Measurements from ENCODE around the gene TMEM184A. TPM values are rescaled to one million over a fixed set of nuclear protein-coding genes. Genes with fewer than 3 reads are reported as not detected.

TMEM184A gene
- polyA plus RNA-seq (ENCODE audit: insufficient read length in 3 of 3): 1 to 10 TPM; 3.6 to 5.6 (median 4.7) TPM

DNA sequence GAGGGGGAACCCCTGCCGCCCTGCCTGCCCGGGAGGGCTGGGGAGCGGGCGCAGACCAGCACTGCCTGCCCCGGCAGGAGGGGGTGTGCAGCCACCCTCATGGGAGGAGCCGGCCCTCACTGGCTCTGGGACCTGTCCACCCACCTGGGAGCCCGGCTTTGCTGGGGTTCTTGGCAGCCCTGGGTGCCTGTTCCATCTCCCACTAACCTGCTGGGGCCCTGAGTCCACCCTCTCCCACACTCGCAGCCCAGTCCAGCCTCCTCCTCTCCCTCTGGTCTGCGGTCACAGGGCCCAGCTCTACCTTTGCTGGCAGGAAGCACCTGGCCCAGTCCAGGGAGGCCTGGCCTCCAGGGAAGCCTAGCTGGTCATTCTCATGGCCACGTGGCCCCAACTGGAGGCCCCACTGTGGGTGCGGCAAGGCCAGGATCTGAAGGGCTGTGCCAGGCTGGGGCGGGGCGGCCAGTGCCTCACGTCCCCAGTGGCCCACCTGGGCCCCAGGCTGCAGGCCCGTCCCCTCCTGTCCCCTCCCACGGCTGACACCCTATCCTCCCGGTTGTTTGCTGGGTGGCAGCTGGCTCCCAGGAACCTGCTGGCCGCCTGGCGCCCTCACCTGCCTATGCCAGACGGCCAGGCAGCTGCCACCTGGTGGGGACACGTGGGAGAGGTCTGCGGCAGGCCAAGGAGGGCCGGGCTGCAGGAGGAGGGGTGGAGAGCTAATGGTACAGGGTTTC, at the start of gene TMEM184A:
Gene TMEM184A, minus strand, starts transcription at position 393 of the 731 bp plus-strand sequence. CDS start 721 bp downstream, outside the sequence.
- DNase-seq (ENCODE audit: low read depth in 3 of 3, low spot score in 2 of 3): no peak

- DNase-seq (ENCODE audit: low read depth in 3 of 3, low spot score in 2 of 3): no peak
Measured at GRCh38 chr7:1604383-1604782, 48.4 kb upstream of the TMEM184A start.

DNA sequence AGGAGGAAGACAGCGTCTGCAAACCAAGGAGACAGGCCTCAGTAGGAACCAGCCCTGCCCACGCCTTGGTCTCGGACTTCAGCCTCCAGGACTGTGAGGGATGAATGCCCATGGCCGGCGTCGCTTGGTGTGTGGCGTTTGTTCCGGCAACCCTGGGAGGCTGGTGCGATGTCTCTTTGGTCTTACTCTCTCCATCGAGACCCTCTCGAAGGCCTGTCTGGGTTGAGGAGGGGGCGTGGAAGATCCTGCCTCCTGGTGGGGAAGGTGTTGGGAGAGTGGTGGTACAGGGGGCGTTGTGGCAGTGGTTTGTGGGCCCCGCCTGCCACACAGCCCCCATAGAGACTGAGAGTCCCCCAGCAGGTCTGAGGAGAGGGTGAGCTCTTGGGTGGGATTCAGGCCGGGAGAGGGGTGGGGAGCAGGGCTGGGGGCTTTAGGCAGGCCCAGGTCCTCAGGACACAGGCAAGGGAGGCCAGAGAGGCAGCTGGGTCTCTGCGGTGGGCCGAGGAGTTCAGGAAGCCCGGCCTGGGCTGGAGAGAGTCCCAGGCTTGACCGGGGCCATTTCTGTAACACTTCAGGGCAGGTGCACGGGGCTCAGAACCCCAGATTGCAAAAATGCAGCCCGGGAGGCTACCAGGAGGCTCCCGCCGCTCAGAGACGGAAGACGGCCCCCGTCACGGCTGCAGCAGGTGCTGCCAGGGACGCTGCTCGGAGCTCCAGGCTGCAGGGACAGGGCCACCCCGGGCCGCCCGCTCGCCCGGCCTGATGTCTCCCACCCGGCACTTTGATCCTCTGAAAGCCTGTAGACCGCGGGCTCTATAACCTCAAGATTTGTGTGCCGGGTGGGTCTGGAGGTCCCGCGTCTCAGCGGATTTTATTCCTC, 47.6 kb upstream of the TMEM184A start:
- DNase-seq (ENCODE audit: low read depth in 3 of 3, low spot score in 2 of 3): no peak

- no peak for DNase-seq (ENCODE audit: low read depth in 3 of 3, low spot score in 2 of 3)
Measured at GRCh38 chr7:1602386-1602785, 46.4 kb upstream of the TMEM184A start.

- no peak for DNase-seq (ENCODE audit: low read depth in 3 of 3, low spot score in 2 of 3)
Measured at GRCh38 chr7:1601956-1602355, 46.0 kb upstream of the TMEM184A start.

- no peak for DNase-seq (ENCODE audit: low read depth in 3 of 3, low spot score in 2 of 3)
Measured at GRCh38 chr7:1599640-1600395, 43.8 kb upstream of the TMEM184A start.

DNA sequence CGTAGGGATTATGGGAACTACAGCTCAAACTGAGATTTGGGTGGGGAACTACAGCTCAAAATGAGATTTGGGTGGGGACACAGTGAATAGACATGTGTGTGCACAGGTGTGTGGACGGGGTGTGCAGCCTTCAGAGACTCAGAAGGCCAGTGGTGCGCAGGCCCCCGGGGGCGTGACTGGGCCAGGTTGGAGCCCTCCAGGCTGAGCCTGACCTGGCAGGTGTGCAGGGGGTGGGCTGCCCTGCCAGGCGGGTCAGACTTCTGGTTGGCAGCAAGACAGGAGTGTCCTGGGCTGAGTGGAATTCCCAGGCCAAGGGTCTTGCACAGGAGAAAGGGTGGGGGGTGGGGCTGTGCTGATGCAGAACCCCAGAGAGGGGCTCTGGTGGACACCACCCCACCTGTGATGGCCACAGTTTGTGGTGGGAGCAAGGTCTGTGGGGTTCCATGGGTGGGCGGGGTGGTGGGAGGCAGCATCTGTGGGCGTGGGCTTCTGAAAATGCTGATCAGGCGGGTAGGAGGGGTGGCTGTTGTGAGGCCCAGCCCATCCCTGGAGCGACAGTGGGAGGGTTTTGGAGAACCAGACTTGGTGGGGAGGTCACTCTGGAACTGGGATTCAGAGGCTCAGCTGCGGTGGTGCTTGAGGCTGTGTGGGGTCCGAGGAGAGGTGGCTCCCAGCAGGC, 43.1 kb upstream of the TMEM184A start:
- no peak for DNase-seq (ENCODE audit: low read depth in 3 of 3, low spot score in 2 of 3)

DNA sequence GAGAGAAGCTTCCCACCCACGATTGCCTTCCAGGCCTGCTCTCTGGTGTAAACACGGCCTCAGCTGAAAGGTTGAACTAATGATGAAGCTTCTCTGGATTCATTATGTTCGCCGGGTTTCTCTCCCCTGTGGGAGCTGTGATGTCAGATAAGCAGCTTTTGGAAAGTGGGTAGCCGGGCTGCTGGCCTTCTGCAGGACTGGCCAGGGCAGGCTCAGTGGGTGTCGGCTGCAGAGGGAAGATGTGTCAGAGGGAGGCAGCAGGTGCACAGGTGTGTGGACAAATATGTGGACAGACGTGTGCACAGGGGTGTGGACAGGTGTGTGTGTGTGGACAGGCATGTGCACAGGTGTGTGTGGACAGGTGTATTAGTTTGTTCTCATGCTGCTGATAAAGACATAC, 42.3 kb upstream of the TMEM184A start:
- no peak for DNase-seq (ENCODE audit: low read depth in 3 of 3, low spot score in 2 of 3)

- no peak for DNase-seq (ENCODE audit: low read depth in 3 of 3, low spot score in 2 of 3)
Measured at GRCh38 chr7:1597791-1598190, 41.8 kb upstream of the TMEM184A start.

DNA sequence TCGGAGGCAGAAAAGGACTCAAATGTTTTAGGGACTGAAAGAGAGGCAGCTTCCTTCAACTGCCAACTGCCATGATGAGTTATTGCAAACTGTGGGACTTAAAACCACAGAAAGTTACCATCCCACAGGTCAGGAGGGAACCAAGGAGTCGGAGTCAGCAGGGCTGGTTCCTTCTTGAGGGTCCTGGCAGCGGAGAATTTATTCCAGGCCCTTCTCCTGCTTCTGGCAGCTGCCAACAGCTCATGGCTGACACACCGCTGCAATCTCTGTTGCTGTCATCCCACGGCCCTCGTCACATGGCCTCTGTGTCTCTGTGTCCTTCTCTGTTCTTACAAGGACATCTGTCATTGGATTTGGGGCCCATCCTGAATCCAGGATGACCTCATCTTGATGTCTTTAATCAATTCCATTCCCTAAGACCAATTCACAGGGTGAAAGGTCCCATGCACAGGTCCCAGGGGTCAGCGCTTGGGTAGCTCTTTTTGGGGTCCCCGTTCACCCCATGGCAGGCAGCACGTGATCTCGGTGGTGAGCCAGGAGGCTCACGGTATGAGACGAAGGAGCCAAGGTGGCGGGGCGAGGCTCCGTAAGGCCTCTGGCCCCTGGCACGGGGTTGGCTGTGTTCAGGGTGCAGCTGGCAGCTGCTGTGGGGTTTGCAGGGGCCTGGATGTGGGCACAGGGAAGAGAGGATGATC, 41.2 kb upstream of the TMEM184A start:
- no peak for DNase-seq (ENCODE audit: low read depth in 3 of 3, low spot score in 2 of 3)

DNA sequence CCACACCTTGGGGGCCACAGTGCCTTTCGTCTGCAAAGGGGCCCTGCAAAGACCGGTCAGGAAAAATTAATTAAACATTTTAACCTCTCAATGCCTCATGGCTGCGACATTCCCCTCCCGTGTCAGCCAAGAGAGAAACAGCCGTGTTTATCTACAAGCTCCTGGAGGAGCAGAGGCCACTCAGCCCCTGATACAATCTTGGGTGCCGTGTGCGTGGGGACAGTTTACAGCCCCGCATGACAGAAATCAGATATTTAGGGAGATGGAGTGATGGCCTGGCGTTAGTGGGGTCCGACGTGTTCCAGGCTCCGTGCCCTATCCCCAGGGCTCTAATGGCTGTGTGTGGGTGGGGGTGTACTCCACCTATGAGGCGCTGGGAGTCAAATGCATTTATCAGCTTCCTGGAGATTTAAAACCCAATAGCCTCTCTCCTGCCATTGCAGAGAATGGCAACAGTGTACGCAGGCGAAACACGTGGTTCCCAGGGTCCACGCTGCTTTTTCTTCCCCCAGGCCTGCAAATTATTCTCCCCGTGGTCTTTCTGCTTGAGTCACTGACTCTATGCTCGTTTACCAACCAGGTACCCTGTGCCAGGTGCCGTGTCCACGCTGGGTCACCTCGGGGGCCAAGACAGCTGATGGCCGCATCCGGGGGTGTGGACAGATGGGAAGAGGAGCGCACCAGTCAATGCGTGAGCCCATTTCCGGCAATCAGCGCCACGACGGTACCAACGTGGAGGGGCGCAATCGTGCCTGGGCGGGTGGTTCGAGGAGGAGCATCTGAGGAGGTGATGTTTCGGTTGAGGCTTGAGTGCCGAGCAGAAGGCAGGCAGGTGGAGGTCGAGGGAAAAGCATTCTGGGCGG, 40.4 kb upstream of the TMEM184A start:
- DNase-seq (ENCODE audit: low read depth in 3 of 3, low spot score in 2 of 3): no peak

GRCh38 chr7:1595636-1596035, 39.6 kb upstream of the TMEM184A start:
- no peak for DNase-seq (ENCODE audit: low read depth in 3 of 3, low spot score in 2 of 3)

DNA sequence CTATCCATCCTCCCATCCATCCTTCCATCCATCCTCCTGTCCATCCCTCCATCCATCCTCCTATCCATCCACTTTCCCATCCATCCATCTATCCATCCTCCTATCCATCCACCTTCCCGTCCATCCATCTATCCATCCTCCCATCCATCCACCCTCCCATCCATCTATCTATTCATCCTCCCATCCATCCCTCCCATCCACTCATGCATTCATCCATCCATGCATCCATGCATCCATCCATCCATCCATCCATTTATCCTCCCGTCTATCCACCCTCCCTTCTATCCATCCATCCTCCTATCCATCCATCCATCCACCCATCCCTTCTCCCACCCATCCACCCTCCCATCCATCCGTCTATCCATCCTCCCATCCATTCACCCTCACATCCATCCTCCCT, 39.0 kb upstream of the TMEM184A start:
- no peak for DNase-seq (ENCODE audit: low read depth in 3 of 3, low spot score in 2 of 3)

DNA sequence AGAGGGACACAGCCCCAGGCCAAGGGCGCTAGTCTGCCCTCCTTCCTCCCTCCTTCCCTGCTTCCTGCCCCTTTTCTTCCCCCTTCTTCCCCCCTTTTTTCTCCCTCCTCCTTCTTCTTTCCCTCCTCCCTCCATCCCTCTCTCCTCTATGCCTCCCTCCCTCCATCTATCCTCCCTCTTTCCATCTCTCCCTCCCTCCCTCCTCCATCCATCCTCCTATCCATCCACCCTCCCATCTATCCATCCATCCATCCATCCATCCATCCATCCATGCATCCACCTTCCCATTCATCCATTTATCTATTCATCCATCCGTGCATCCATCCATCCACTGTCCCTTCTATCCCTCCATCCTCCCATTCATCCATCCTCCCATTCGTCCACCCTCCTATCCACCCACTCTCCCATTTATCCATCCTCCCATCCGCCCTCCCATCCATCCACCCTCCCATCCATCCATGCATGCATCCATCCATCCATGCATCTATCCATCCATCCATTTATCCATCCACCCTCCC, 38.0 kb upstream of the TMEM184A start:
- no peak for DNase-seq (ENCODE audit: low read depth in 3 of 3, low spot score in 2 of 3)

DNA sequence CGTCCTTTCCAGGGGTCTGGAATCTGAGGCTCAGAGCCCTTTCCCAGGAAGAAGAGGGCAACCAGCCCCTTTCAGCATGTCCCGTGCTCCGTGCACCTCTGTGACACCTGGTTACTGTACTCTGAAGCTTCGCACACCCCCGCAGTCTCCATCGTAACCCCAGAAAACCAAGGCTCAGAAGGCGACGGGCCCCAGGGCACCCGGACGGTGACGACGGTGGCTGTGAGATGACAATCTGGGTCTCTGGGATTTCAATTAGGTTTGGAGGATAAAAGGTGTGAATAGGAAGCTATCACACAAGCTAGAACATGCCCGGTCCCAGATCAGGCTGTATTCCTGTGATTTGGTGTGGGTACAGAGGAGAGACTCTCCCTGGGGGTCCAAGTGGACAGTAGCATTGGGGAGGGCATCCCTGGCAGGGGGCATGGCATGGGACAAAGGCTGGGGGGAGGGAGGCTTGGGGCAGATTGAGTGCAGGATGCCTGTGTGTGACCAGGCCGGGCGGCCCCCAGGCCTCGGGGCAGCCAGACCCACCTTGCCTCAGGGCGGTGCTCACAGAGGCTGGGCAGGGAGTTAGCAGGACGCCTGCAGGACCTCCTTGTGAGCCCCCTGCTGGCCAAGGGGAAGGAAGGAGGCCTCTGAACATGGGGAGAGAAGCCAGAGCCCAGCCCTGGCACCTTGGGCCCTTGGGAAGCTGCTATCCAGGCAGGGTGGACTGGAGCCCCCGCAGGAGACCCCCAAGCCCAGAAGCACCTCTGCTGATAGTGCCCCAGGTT, 37.3 kb upstream of the TMEM184A start:
- no peak for DNase-seq (ENCODE audit: low read depth in 3 of 3, low spot score in 2 of 3)

- no peak for DNase-seq (ENCODE audit: low read depth in 3 of 3, low spot score in 2 of 3)
Measured at GRCh38 chr7:1592299-1592871, 36.4 kb upstream of the TMEM184A start.

DNA sequence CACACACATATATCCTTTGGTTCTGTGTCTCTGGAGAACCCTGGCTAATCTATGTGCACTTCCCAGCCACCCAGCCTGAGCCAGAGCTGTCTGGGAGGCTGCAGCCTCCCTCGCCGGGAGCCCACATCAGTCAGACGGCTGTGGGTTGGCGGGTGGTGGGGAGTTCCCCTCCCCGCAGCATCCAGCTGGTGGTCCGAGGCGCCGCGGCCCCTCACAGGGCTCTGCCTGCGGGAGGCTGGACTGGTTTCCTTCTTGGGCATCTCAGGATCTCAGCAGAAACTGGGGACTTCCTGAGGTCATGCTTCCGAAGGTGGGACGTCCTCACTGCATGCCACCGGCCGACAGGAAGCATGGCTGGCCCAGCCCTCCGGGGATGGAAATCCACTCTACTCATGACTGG, 35.9 kb upstream of the TMEM184A start:
- DNase-seq (ENCODE audit: low read depth in 3 of 3, low spot score in 2 of 3): no peak

DNA sequence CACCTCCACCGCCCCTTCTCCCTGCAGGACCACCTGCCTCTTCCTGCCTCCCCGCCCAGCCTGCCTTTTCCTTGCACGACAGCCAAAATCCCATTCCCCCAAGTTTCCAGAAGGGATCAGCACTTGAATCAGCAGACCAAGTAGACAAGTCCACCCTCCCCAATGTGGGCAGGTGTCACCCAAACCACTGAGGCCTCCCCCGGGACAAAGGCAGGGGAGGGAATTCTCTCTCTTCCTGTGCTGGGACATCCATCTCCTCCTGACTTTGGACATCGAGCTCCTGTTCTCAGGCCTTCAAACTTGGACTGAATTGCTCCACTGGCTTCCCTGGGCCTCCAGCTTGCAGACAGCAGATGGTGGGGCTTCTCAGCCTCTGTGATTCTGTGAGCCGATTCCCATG, 35.4 kb upstream of the TMEM184A start:
- no peak for DNase-seq (ENCODE audit: low read depth in 3 of 3, low spot score in 2 of 3)

All from right renal cortex interstitium (tissue), 3 donors.